GM23248 (cell line): ENCODE measurements around the gene PCBP3.

Experiments used
- EZH2 ChIP-seq: fragments of 200-600 bp; sonication (generic); IDR thresholded peaks from 2 replicates; pipeline ENCODE4 v1.6.1; 2018; ENCODE audit warnings: antibody characterized with exemption, mild to moderate bottlenecking; ENCODE audit not compliant: insufficient read depth, poor library complexity, severe bottlenecking
- EZH2phosphoT487 ChIP-seq: fragments of 200-600 bp; sonication (generic); IDR thresholded peaks from 2 replicates; pipeline ENCODE4 v1.6.1; 2018; ENCODE audit warnings: antibody characterized with exemption, moderate library complexity, mild to moderate bottlenecking, low read depth; ENCODE audit not compliant: insufficient read depth

GRCh38 chr21:45984584-45985095, 341.1 kb downstream of the PCBP3 start:
- TF ChIP-seq EZH2phosphoT487 (no peak), EZH2 (no peak)
